B cell (primary cell): ENCODE results near the gene TBC1D26. TPM values are rescaled to one million over a fixed set of nuclear protein-coding genes. Genes with fewer than 3 reads are reported as not detected.
A peak's percentile ranks its signal among the peaks of the same experiment; 100 is the strongest.
"Not testable (repeated sequence)": the region's sequence is repeated elsewhere in the genome, so short reads cannot be mapped to it uniquely, and the experiment has no call there.

ENCODE experiments used
- ATAC-seq: fragments of 200-7000 bp; cut with Tn5 transposase; one replicate; pipeline ENCODE4 v1.10.0; 2021; ENCODE audit warnings: low read depth, mild to moderate bottlenecking, moderate number of reproducible peaks, moderate library complexity
- CTCF ChIA-PET: fragments of 350-600 bp; sonication (Branson Sonifier 250); formaldehyde crosslinking; loops from one replicate; lab custom pipeline; 2021; ENCODE audit warnings: antibody characterized with exemption, inconsistent platforms; lab: Charles Lee
- POLR2A ChIA-PET: fragments of 350-600 bp; sonication (Branson Sonifier 250); formaldehyde crosslinking; loops from one replicate; lab custom pipeline; 2021; ENCODE audit warnings: antibody characterized with exemption; lab: Charles Lee
- DNase-seq: peaks from one replicate; pipeline ENCODE4 v3.0.0; 2013
- H2AFZ ChIP-seq: 2 replicates; pipeline ENCODE4 v1.6.1; 2012; ENCODE audit warnings: mild to moderate bottlenecking, low read depth, low read length; ENCODE audit not compliant: insufficient read depth, poor library complexity, severe bottlenecking
- H3K27ac ChIP-seq, 2 donors: 1 replicate in 1 of 2; 2 replicates in 1 of 2; pipeline ENCODE4 v1.5.1; 2012 to 2013; ENCODE audit warnings: low read length in 2 of 2, mild to moderate bottlenecking in 2 of 2, moderate library complexity in 1 of 2
- H3K27me3 ChIP-seq, 4 experiments: fragments of 200-600 bp in 1 of 4; sonication (generic) in 1 of 4; replicated peaks in 1 of 4; 1 replicate in 2 of 4; 2 replicates in 2 of 4; pipeline versions ENCODE4 v1.6.1 to v1.7.0; 2013 to 2016; ENCODE audit warnings: low read length in 3 of 4, mild to moderate bottlenecking in 2 of 4, mixed read lengths in 1 of 4, moderate library complexity in 1 of 4; ENCODE audit not compliant: insufficient read depth in 4 of 4, control insufficient read depth in 3 of 4; ENCODE audit errors: control extremely low read depth in 1 of 4
- H3K36me3 ChIP-seq, 2 experiments: replicated peaks in 1 of 2; 1 replicate in 1 of 2; 2 replicates in 1 of 2; pipeline versions ENCODE4 v1.6.1 to v1.7.1; 2013; ENCODE audit warnings: low read length in 1 of 2; ENCODE audit not compliant: insufficient read depth in 2 of 2, control insufficient read depth in 1 of 2; ENCODE audit errors: control extremely low read depth in 1 of 2, extremely low read depth in 1 of 2
- H3K4me1 ChIP-seq, 2 donors: fragments of 200-600 bp in 1 of 2; sonication (generic) in 1 of 2; 1 replicate in 1 of 2; 2 replicates in 1 of 2; pipeline versions ENCODE4 v1.5.1 to v1.6.1; 2013 to 2017; ENCODE audit warnings: low read length in 2 of 2; ENCODE audit not compliant: control insufficient read depth in 2 of 2, insufficient read depth in 2 of 2
- H3K4me2 ChIP-seq: replicated peaks from 2 replicates; pipeline ENCODE3; 2012; ENCODE audit warnings: mild to moderate bottlenecking, low read depth, low read length; ENCODE audit not compliant: poor library complexity, severe bottlenecking
- H3K4me3 ChIP-seq, 5 experiments: fragments of 200-600 bp in 1 of 5; sonication (generic) in 1 of 5; 1 replicate in 3 of 5; 2 replicates in 2 of 5; pipeline versions ENCODE4 v1.5.1 to v1.7.0; 2011 to 2016; ENCODE audit warnings: low read length in 4 of 5, mild to moderate bottlenecking in 4 of 5, low read depth in 2 of 5, control low read depth in 1 of 5, moderate library complexity in 1 of 5; ENCODE audit not compliant: insufficient read depth in 1 of 5; ENCODE audit errors: control extremely low read depth in 1 of 5, extremely low read depth in 1 of 5
- H3K79me2 ChIP-seq: fragments of 200-600 bp; sonication (generic); one replicate; pipeline ENCODE4 v1.6.0; 2016; ENCODE audit warnings: low read length; ENCODE audit not compliant: control insufficient read depth, insufficient read depth
- H3K9ac ChIP-seq: fragments of 200-600 bp; sonication (generic); 2 replicates; pipeline ENCODE4 v1.6.1; 2017; ENCODE audit warnings: mild to moderate bottlenecking, low read length, moderate library complexity
- H3K9me3 ChIP-seq, 3 donors: one replicate each; pipeline versions ENCODE4 v1.6.1 to v1.7.1; 2013; ENCODE audit warnings: low read length in 2 of 3; ENCODE audit not compliant: control insufficient read depth in 2 of 3, insufficient read depth in 1 of 3; ENCODE audit errors: control extremely low read depth in 1 of 3
- H4K20me1 ChIP-seq: 2 replicates; pipeline ENCODE4 v1.6.0; 2012; ENCODE audit warnings: mild to moderate bottlenecking, low read length; ENCODE audit not compliant: insufficient read depth, control insufficient read depth, poor library complexity, severe bottlenecking
- H3K27ac Mint-ChIP-seq: one replicate; pipeline ENCODE4 v1.8.0; 2021; ENCODE audit warnings: mixed read lengths
- H3K27me3 Mint-ChIP-seq: one replicate; pipeline ENCODE4 v1.8.0; 2021; ENCODE audit warnings: mixed read lengths
- H3K4me1 Mint-ChIP-seq: one replicate; pipeline ENCODE4 v1.8.0; 2021; ENCODE audit warnings: mixed read lengths
- H3K4me3 Mint-ChIP-seq: one replicate; pipeline ENCODE4 v1.8.0; 2021; ENCODE audit warnings: mixed read lengths
- H3K9me3 Mint-ChIP-seq: one replicate; pipeline ENCODE4 v1.8.0; 2022; ENCODE audit warnings: mixed read lengths; ENCODE audit not compliant: insufficient read depth
- WGBS: methylation state at CpG from one replicate; pipeline ENCODE4 v1.1.5; 2013; ENCODE audit warnings: missing lambda C conversion rate; ENCODE audit not compliant: insufficient coverage; 5-methylcytosine and 5-hydroxymethylcytosine counted together
- intact Hi-C: fragments of 100-400 bp; cut with micrococcal nuclease; formaldehyde crosslinking; loops from one replicate; pipeline ENCODE4 v1.10.0; 2022
- polyA minus RNA-seq: library from RNA; depleted of rRNA, polyadenylated mRNA; stranded (reverse); fragments of >200 nt; gene quantifications from 2 replicates; pipeline ENCODE4 v1.2.3, GENCODE V29; 2012
- polyA plus RNA-seq: library from polyadenylated mRNA; depleted of rRNA; stranded (reverse); fragments of >200 nt; gene quantifications from 2 replicates; pipeline ENCODE4 v1.2.3, GENCODE V29; 2012
- total RNA-seq, 2 donors: library from RNA; stranded (reverse); fragments of 120-200 nt in 1 of 2; gene quantifications; 1 replicate in 1 of 2; 2 replicates in 1 of 2; pipeline versions ENCODE4 v1.2.3 to v1.2.4, GENCODE V29; 2013 to 2022

TBC1D26 gene
- 0.46 TPM in 1 of 2 replicates, not detected in the other for total RNA-seq
- total RNA-seq (2013) = 0.12 TPM
- 0.04 and 0.13 TPM in 2 replicates for polyA plus RNA-seq
- 0.64 and 1.4 TPM in 2 replicates for polyA minus RNA-seq

DNA sequence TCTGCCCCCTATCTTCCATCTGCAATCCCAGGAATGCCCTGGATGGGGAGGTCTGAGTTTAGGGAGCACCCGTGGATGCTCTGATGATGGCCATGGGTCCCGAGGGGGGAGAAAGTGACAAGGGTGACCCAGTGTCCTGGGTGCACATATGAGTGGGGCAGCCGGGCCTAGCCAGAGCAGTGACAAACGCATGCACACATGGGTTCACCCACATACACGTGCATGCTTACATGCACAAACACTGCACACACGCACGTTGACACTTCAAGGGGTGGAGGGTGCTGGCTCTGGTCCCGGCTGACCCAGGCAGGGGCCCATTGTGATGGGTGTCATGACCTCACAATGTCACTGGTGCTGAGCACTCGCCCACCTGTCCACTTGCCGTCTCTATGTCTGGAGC is at the start of gene TBC1D26:
TBC1D26 (plus strand) TSS at position 384 of the 400 bp plus-strand sequence. CDS start 3,066 bp downstream, outside the sequence.
- intact Hi-C loops, H3K9me3 ChIP-seq, H3K27me3 ChIP-seq, CTCF ChIA-PET, H3K27ac ChIP-seq, H3K36me3 ChIP-seq, H2AFZ ChIP-seq, ATAC-seq, H3K4me3 Mint-ChIP-seq, H3K27me3 Mint-ChIP-seq, H3K27ac Mint-ChIP-seq, H3K4me1 Mint-ChIP-seq, H3K4me2 ChIP-seq, H3K9me3 Mint-ChIP-seq, H3K4me1 ChIP-seq, H4K20me1 ChIP-seq, DNase-seq, H3K9ac ChIP-seq, POLR2A ChIA-PET, H3K4me3 ChIP-seq, H3K79me2 ChIP-seq: not testable (repeated sequence)
- 80% methylated on average over 4 of the region's 10 CpGs for WGBS

- no CpG with 5 or more reads among the region's 3 CpGs for WGBS
These were observed 48.9 kb upstream of the TBC1D26 start for GRCh38 chr17:15683135-15683534.

DNA sequence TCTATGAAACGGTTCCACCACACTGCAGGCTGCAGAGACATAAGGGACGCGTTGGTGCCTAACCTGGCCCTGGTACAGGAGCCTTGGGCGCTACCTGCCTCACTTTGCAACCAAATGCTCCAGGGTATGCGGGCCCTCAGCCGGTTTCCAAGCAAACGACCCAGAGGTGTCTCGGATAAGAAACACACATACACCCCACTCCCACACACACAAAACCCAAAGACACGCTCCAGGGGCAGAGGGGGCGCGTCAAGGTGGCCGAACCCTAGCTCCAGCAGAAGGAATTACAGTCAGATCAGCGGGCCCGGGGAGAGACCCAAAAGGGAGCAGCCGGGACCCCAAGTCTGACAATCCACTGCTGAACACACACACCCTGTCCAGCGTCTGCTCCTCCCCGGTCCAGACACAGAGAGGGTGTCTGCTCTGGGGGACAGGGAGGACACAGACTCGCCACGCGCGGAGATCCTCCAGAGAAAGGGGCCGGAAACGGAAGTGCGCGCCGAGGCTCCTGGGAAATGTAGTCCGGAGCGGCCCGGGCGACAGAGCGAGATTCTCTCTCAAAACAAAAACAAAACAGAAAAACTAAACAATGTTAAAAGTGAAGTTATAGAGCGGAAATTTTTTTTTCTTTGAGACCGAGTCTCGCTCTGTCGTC is 48.1 kb upstream of the TBC1D26 start, which contains the start of gene TRIM16:
TRIM16 (minus strand) TSS at position 488 of the 655 bp plus-strand sequence. CDS start 32,702 bp downstream, outside the sequence.
- intact Hi-C loops = loop anchor here (5.0 kb wide), 1 partner anchor 313 kb away; the partner anchor contains the start of genes TTC19 and ZSWIM7
- peak within 1 kb of the TSS; percentile 81 for H3K27ac Mint-ChIP-seq
- peak within 1 kb of the TSS; percentile 73 for H3K4me2 ChIP-seq
- H3K9me3 Mint-ChIP-seq, POLR2A ChIA-PET, H3K4me1 ChIP-seq, H3K9me3 ChIP-seq, H3K27me3 Mint-ChIP-seq, H4K20me1 ChIP-seq, CTCF ChIA-PET, H3K27me3 ChIP-seq, H3K79me2 ChIP-seq, H3K36me3 ChIP-seq: not testable (repeated sequence)
- H3K4me3 ChIP-seq = peak within 1 kb of the TSS; percentile 21 to 80 (median 62)
- H3K4me3 Mint-ChIP-seq = peak within 1 kb of the TSS; percentile 92
- DNase-seq = peak; percentile 81
- H2AFZ ChIP-seq = peak within 1 kb of the TSS; percentile 93
- peak within 1 kb of the TSS; percentile 75 for H3K9ac ChIP-seq
- H3K4me1 Mint-ChIP-seq = peaks cover 15% of the 10 kb centered on the region
- peak; percentile 95 for ATAC-seq
- WGBS = 2% methylated on average over 6 of the region's 35 CpGs
- peak within 1 kb of the TSS; percentile 24 to 59 for H3K27ac ChIP-seq

More at GRCh38 chr17:15683135-15683534, 48.9 kb upstream of the TBC1D26 start:
- H3K79me2 ChIP-seq, DNase-seq, H3K4me1 ChIP-seq, CTCF ChIA-PET, H4K20me1 ChIP-seq, H3K27ac ChIP-seq, H3K9ac ChIP-seq, H3K27me3 Mint-ChIP-seq, H3K4me2 ChIP-seq, H3K9me3 Mint-ChIP-seq, H3K27me3 ChIP-seq, POLR2A ChIA-PET, H3K4me3 ChIP-seq, H3K27ac Mint-ChIP-seq, ATAC-seq, H2AFZ ChIP-seq, H3K36me3 ChIP-seq, H3K9me3 ChIP-seq: not testable (repeated sequence)
- Mint-ChIP-seq H3K4me3 (peak overlapping the region; percentile 92), H3K4me1 (peaks cover 15% of the 10 kb centered on the region)
- intact Hi-C loops = loop anchor here (5.0 kb wide), 1 partner anchor 314 kb away; the partner anchor contains the start of genes TTC19 and ZSWIM7

GRCh38 chr17:15687494-15687893 is 44.6 kb upstream of the TBC1D26 start:
- POLR2A ChIA-PET, H3K9ac ChIP-seq, H3K4me3 Mint-ChIP-seq, H3K27ac Mint-ChIP-seq, DNase-seq, H3K4me2 ChIP-seq, H4K20me1 ChIP-seq, ATAC-seq, H3K9me3 ChIP-seq, H3K27ac ChIP-seq, H3K36me3 ChIP-seq, H3K4me1 ChIP-seq, H3K9me3 Mint-ChIP-seq, intact Hi-C loops, H3K27me3 Mint-ChIP-seq, H2AFZ ChIP-seq, H3K27me3 ChIP-seq, CTCF ChIA-PET, H3K79me2 ChIP-seq, H3K4me3 ChIP-seq: not testable (repeated sequence)
- WGBS = no CpG with 5 or more reads among the region's 1 CpG
- H3K4me1 Mint-ChIP-seq = peaks cover 15% of the 10 kb centered on the region
